GM19438 (cell line): Measurements from ENCODE around the gene ANO10.
"Not testable (repeated sequence)": the region's sequence is repeated elsewhere in the genome, so short reads cannot be mapped to it uniquely, and the experiment has no call there.

Source experiments
- ATAC-seq: cut with Tn5 transposase; IDR thresholded peaks from one replicate; pipeline ENCODE4 v1.9.1; 2021; ENCODE audit warnings: low read depth; ENCODE audit not compliant: unreplicated experiment

ANO10 gene

GRCh38 chr3:43525941-43526607, 95.7 kb downstream of the ANO10 start:
- no peak for ATAC-seq

GRCh38 chr3:43525386-43525785, 96.4 kb downstream of the ANO10 start:
- no peak for ATAC-seq

GRCh38 chr3:43523454-43524053, 98.3 kb downstream of the ANO10 start:
- no peak for ATAC-seq

GRCh38 chr3:43522727-43523362, 99.0 kb downstream of the ANO10 start:
- no peak for ATAC-seq

- no peak for ATAC-seq
Measured at GRCh38 chr3:43521941-43522340, 99.9 kb downstream of the ANO10 start.

GRCh38 chr3:43518515-43518914, 103.3 kb downstream of the ANO10 start:
- not testable (repeated sequence) for ATAC-seq

GRCh38 chr3:43515970-43516635, 105.7 kb downstream of the ANO10 start:
- no peak for ATAC-seq

GRCh38 chr3:43515208-43515917, 106.4 kb downstream of the ANO10 start:
- no peak for ATAC-seq

- no peak for ATAC-seq
Measured at GRCh38 chr3:43512754-43513404, 108.9 kb downstream of the ANO10 start.

- ATAC-seq = no peak
Measured at GRCh38 chr3:43506644-43507043, 115.2 kb downstream of the ANO10 start.

GRCh38 chr3:43505351-43505750, 116.5 kb downstream of the ANO10 start:
- no peak for ATAC-seq

- ATAC-seq = no peak
Measured at GRCh38 chr3:43503067-43503728, 118.6 kb downstream of the ANO10 start.

GRCh38 chr3:43499256-43499655, 122.6 kb downstream of the ANO10 start:
- ATAC-seq = no peak

GRCh38 chr3:43497905-43498365, 123.9 kb downstream of the ANO10 start:
- ATAC-seq = no peak

GRCh38 chr3:43497422-43497821, 124.4 kb downstream of the ANO10 start:
- ATAC-seq = no peak

GRCh38 chr3:43496740-43497375, 125.0 kb downstream of the ANO10 start:
- no peak for ATAC-seq

- ATAC-seq = not testable (repeated sequence)
Measured at GRCh38 chr3:43492932-43493331, 128.9 kb downstream of the ANO10 start.

GRCh38 chr3:43491807-43492206, 130.0 kb downstream of the ANO10 start:
- ATAC-seq = not testable (repeated sequence)

- no peak for ATAC-seq
Measured at GRCh38 chr3:43490640-43491185, 131.1 kb downstream of the ANO10 start.
